Transverse colon (tissue), 4 donors: ENCODE data around the gene TYMS. TPM values are rescaled to one million over a fixed set of nuclear protein-coding genes. Genes with fewer than 3 reads are reported as not detected.

Experiments used
- DNase-seq: peaks from one replicate; pipeline ENCODE4 v3.0.0-alpha.2; 2019
- H3K27ac ChIP-seq, 4 donors: fragments of 200-600 bp; sonication (generic); 2 replicates each; pipeline ENCODE4 v1.5.1; 2016 to 2018; ENCODE audit warnings: inconsistent platforms in 4 of 4
- H3K27me3 ChIP-seq: fragments of 200-600 bp; sonication (generic); 2 replicates; pipeline ENCODE4 v1.5.1; 2017; ENCODE audit warnings: inconsistent platforms
- H3K36me3 ChIP-seq, 4 donors: fragments of 200-600 bp; sonication (generic); 2 replicates each; pipeline ENCODE4 v1.5.1; 2017 to 2019; ENCODE audit warnings: inconsistent platforms in 4 of 4
- H3K4me1 ChIP-seq, 4 donors: fragments of 200-600 bp; sonication (generic); 2 replicates each; pipeline ENCODE4 v1.5.1; 2017 to 2020; ENCODE audit warnings: inconsistent platforms in 4 of 4
- H3K4me3 ChIP-seq, 4 donors: fragments of 200-600 bp; sonication (generic); 1 replicate in 1 of 4; 2 replicates in 3 of 4; pipeline versions ENCODE4 v1.5.1 to v1.6.1; 2017 to 2019; ENCODE audit warnings: inconsistent platforms in 4 of 4
- H3K9me3 ChIP-seq, 2 donors: fragments of 200-600 bp; sonication (generic); 2 replicates each; pipeline ENCODE4 v1.5.1; 2017 to 2019; ENCODE audit warnings: inconsistent platforms in 2 of 2
- CTCF ChIP-seq, 5 experiments: fragments of 200-600 bp in 3 of 5; fragments of 450-650 bp in 2 of 5; sonication (generic) in 3 of 5; IDR thresholded peaks; 1 replicate in 2 of 5; 2 replicates in 3 of 5; pipeline ENCODE4 v1.5.1; 2016 to 2017; ENCODE audit warnings: antibody characterized with exemption in 5 of 5, inconsistent platforms in 3 of 5, mild to moderate bottlenecking in 2 of 5, moderate library complexity in 1 of 5
- EP300 ChIP-seq: sonication (generic); formaldehyde crosslinking; IDR thresholded peaks from one replicate; pipeline ENCODE4 v1.6.1; 2017; ENCODE audit warnings: antibody characterized with exemption, low read depth
- POLR2A ChIP-seq: fragments of 450-650 bp; IDR thresholded peaks from one replicate; pipeline ENCODE4 v1.6.1; 2016; ENCODE audit warnings: antibody characterized with exemption, mild to moderate bottlenecking, moderate library complexity
- POLR2AphosphoS5 ChIP-seq, 3 donors: sonication (generic); formaldehyde crosslinking; IDR thresholded peaks; one replicate each; pipeline ENCODE4 v1.6.1; 2016; ENCODE audit warnings: antibody characterized with exemption in 3 of 3
- WGBS, 2 donors: methylation state at CpG; one replicate each; pipeline ENCODE4 v1.1.5; 2018; ENCODE audit warnings: low coverage in 1 of 2; 5-methylcytosine and 5-hydroxymethylcytosine counted together
- in situ Hi-C, 4 donors: fragments of 200-750 bp; cut with MboI; loops; one replicate each; pipeline versions ENCODE4 v1.15.0 to v1.15.1; 2017; ENCODE audit warnings: low sequenced_read_pairs in 3 of 4, low pct_ligation_motif_present in 1 of 4, low pct_unique_long_range_greater_than_20kb in 1 of 4
- intact Hi-C: fragments of 100-400 bp; cut with DNase I; formaldehyde crosslinking; loops from one replicate; pipeline ENCODE4 v1.15.1; 2023; ENCODE audit warnings: low total_unique reads
- total RNA-seq, 4 donors: library from RNA; depleted of rRNA; stranded (reverse); fragments of >200 nt; gene quantifications; one replicate each; pipeline ENCODE4 v1.1.0, GENCODE V29; 2016

The TYMS gene
- total RNA-seq, 4 donors from 2014 or later: 3.2 to 5.9 (median 4.7) TPM

- no peak overlapping the region for H3K4me3 ChIP-seq
- no peak overlapping the region for H3K27ac ChIP-seq
- TF ChIP-seq POLR2A: no peak
- no peak for TF ChIP-seq CTCF (IDR thresholded peaks at IDR 0.05)
- TF ChIP-seq EP300: no peak
- no peak for TF ChIP-seq POLR2AphosphoS5 (IDR thresholded peaks at IDR 0.05)
- H3K9me3 ChIP-seq: no peaks in the 10 kb centered on the region
- peaks cover 0 to 29% (median 10%) of the 10 kb centered on the region in 4 donors for H3K36me3 ChIP-seq
- 35 to 82% methylated on average over 4 of the region's 4 CpGs for WGBS, 2 donors
- in situ Hi-C loops (no loop called here), intact Hi-C loops (no loop called here)
- H3K27me3 ChIP-seq: no peaks in the 10 kb centered on the region
- peaks cover 0 to 3% (median 0%) of the 10 kb centered on the region in 4 donors for H3K4me1 ChIP-seq
- DNase-seq: no peak
Measured at GRCh38 chr18:677145-677544, 19.7 kb downstream of the TYMS start.

GRCh38 chr18:677951-678381 is 20.5 kb downstream of the TYMS start:
- no peak overlapping the region for H3K4me3 ChIP-seq
- H3K36me3 ChIP-seq: peaks cover 0 to 26% (median 8%) of the 10 kb centered on the region in 4 donors
- TF ChIP-seq CTCF (IDR thresholded peaks at IDR 0.05): no peak
- no peak for TF ChIP-seq POLR2AphosphoS5 (IDR thresholded peaks at IDR 0.05)
- TF ChIP-seq POLR2A: no peak
- no peak for TF ChIP-seq EP300
- in situ Hi-C loops (no loop called here), intact Hi-C loops (loop anchor here (1.0 kb wide), 1 partner anchor 38 kb away; no protein-coding TSS in a partner anchor)
- H3K27ac ChIP-seq: no peak overlapping the region
- H3K27me3 ChIP-seq: no peaks in the 10 kb centered on the region
- no peak for DNase-seq
- H3K4me1 ChIP-seq: peaks cover 0 to 3% (median 0%) of the 10 kb centered on the region in 4 donors
- no peaks in the 10 kb centered on the region for H3K9me3 ChIP-seq
- 81 to 93% methylated on average over 7 to 14 of the region's 14 CpGs for WGBS, 2 donors

GRCh38 chr18:678482-679182 is 21.2 kb downstream of the TYMS start:
- in situ Hi-C loops: no loop called here
- TF ChIP-seq POLR2AphosphoS5 (IDR thresholded peaks at IDR 0.05) (no peak), EP300 (no peak), POLR2A (no peak), CTCF (IDR thresholded peaks at IDR 0.05) (no peak)

GRCh38 chr18:679516-679915 is 22.1 kb downstream of the TYMS start:
- Histone ChIP-seq H3K4me1 (no peaks in the 10 kb centered on the region), H3K4me3 (no peak overlapping the region), H3K27ac (no peak overlapping the region), H3K27me3 (no peaks in the 10 kb centered on the region), H3K9me3 (no peaks in the 10 kb centered on the region), H3K36me3 (peaks cover 0 to 23% (median 5%) of the 10 kb centered on the region in 4 donors)
- TF ChIP-seq POLR2AphosphoS5 (IDR thresholded peaks at IDR 0.05) (no peak), POLR2A (no peak), CTCF (IDR thresholded peaks at IDR 0.05) (no peak), EP300 (no peak)
- no peak for DNase-seq
- 94% methylated on average over 4 of the region's 4 CpGs; no CpG with 5 or more reads in 1 of the 2 donors for WGBS, 2 donors
- intact Hi-C loops: no loop called here
- in situ Hi-C loops: no loop called here

More at GRCh38 chr18:678482-679182, 21.2 kb downstream of the TYMS start:
- Histone ChIP-seq H3K27me3 (no peaks in the 10 kb centered on the region), H3K4me1 (peaks cover 0 to 3% (median 0%) of the 10 kb centered on the region in 4 donors), H3K27ac (no peak overlapping the region), H3K36me3 (peaks cover 0 to 23% (median 5%) of the 10 kb centered on the region in 4 donors), H3K4me3 (no peak overlapping the region), H3K9me3 (no peaks in the 10 kb centered on the region)
- intact Hi-C loops: loop anchor here (1.0 kb wide), 1 partner anchor 38 kb away; no protein-coding TSS in a partner anchor
- 93 to 94% methylated on average over 6 to 15 of the region's 15 CpGs for WGBS, 2 donors
- no peak for DNase-seq
